GM19397 (cell line): ENCODE results near the gene WDR20.

Experiments used
- ATAC-seq: cut with Tn5 transposase; IDR thresholded peaks from one replicate; pipeline ENCODE4 v1.9.1; 2021; ENCODE audit warnings: mild to moderate bottlenecking, moderate library complexity; ENCODE audit not compliant: unreplicated experiment

WDR20 gene

DNA sequence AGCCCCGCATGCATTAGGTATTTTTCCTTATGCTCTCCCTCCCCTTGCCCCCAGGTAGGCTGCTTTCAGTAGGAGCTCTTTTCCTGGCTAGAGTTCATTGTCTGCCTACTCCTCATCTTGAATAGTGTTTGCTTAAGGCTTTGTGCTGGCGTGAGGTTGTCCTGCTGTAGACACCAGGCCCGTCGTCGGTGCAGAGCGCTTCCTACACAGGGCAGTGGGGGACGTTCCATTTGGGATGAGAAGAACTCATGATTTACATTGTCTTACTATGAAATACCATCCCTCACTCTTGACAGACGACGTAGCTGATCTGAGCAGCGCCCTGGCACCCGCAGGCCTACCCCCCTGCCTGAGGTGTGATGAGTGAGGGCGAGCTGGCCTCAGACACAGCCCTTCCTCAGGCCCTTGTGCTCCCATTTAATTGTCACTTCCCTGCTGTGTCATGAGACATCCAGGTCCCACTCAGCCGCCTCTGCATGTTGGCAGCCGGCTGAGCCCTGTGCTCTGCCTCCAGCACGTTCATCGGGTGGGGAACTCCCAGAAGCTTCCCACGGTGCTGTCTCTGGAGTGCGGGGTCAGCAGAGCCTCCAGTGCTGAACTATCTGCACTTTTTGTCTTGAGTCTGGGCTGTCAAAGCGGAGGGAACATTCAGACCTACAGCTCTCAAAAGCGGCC lies 76.0 kb downstream of the WDR20 start:
- ATAC-seq = no peak

DNA sequence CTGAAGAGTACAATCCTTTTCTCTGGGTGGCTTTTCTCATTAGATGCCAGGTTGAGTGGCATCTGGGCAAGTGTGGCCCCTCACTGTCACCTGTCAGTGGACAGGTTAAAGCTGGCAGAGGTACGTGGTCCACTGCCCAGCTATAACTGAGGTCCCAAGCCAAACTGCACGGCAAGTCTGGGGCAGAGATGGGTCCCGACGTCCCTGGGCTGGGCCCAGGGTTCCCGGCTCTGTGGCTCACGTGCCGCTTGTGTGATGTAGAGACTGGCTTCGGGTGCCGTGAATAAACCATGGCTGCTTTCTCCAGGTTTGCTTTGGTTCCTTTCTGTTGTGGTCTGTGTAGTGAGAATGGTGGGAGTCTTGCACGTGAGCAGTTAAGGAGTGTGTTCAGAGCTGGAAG lies 77.7 kb downstream of the WDR20 start:
- ATAC-seq = no peak

DNA sequence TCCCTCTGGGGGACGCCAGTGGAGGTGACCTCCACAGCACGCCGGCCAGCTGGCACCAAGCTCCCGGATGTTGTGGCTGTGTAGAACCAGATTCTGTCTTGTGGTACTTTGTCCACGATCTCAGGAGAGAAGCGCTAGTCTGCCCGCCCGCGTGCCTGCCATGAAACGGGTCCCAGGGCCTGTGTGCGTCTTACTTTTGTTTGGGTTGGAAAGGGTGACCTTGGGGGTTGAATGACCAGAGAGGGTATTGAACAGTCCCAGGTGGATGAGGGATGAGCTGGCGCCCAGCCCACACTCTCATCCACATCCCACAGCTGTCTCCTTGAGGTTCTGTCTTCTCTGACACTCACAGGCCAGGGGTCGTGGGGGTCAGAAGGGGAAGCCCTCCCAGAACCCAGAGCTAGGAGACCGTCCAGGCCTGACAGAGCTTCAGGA lies 78.3 kb downstream of the WDR20 start:
- no peak for ATAC-seq

DNA sequence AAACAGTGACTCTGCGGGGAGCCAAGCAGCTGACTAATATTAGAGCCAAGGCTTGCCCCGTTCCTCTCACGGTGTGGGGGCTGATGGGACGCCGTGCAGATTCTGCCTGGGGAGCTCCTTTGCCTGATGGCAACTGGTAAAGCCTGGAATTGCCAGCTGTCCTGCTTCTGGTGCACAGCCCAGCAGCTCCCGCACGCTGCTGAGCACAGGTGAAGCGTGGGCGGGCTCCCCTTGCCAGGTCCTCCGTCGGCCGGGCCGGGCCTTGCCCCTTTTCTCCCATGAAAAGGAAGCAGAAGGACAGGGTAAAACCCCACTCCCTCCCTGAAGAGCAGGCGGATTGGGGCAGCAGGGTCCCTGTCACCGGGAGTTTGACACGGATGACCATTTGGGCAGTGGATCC lies 79.0 kb downstream of the WDR20 start:
- no peak for ATAC-seq

DNA sequence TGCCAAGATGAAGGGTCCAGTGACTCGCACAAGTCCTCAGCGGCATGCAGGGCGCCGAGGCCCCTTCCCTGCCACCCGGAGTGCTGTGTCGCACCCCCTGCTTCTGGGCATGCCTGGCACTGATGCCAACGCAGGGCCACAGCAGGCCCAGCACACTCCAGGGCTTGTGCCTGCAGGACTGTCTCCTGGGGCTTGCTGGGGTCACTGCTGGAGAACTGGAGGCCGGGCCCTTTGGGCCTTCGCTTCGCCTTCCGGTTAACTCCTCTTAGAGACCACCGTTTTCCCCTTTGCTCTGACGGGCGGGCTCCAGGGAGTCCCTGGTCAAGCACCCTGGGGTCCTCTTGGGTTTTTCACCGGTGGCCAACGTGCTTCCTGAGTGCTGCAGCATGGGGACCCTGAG lies 79.6 kb downstream of the WDR20 start:
- ATAC-seq = no peak

DNA sequence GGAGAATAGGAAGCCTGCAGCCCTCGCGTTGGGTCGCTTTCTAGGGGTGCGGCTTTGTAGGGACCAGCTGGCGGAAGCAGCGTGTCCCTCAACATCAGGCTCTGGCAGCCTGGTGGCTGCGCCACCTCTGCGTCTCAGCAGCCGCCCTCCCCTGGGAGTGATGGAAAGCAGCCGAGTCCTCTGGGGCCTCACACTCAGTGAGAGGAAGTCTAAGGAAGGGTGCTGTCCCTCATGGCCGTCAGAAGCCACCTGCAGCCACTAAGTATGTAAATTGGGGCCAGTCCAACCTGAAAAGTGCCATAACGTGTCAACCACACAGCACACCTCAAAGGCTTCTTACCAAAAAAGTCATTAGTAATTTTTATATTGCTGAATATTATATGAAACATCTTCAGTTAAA lies 80.3 kb downstream of the WDR20 start:
- no peak for ATAC-seq

DNA sequence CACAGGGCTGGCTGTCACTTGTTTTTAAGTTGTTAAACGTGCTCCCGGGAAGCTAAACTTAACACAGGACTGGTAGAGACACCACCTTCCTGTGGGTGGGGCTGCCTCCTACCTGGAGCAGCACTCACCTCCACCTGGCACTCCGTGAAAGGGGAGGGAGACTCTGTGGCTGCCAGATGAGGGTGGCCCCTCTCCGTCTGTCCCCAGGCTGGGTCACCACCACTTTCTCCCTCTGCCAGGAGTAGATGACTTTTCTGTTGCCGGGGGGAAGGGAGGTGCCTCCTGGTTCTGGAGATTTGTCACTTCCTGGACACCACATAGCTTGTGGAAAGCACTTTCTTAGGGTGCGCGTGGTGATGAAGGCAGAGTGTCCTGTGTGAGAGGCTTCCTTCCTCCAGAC lies 81.3 kb downstream of the WDR20 start:
- ATAC-seq = no peak

DNA sequence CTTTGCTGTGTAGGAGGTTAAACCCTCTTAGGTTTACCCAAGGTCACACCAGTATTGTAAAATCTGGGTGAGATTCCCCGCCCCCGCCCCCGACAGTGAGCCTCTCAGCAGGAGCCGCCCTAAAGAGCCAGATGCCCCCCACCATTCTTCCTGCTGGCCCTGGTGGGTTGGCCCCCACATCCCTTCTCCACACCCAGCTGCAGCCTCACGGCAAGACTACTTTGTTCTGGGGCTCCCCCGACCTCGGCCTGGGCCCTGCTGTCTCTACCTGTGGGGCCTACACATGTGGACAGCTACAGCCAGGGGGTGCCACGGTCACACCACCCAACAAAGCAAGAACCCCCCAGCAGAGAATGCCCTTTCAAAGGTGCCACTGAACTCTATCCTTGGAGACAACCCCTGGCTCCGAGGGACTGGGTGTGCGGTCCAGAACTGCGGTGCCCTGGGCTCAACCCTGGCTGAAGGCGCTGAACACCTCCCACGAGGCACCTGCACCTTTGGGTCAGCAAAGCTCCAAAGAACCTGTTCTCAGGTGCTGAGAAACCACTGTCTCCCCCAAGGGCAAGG lies 82.4 kb downstream of the WDR20 start:
- no peak for ATAC-seq

DNA sequence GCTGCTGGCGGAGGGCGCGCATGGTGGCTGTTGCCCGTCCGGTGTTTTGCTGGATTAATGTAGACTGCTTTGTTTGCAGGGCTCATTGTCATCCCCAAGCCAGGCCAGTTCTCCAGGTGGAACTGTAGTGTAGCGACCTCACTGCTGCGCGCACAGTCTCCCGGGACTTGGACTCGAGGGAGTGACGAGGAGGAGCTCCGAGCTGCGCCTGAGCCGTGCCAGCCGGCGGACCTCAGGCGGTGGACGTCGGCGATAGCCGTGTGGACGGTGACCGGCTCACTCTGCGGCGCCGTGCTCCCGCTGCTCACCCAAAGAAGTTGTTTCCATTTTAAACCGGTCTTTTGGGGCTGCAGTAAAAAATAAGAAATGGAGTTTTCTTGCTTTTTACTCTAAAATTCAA lies 83.1 kb downstream of the WDR20 start:
- ATAC-seq = no peak

DNA sequence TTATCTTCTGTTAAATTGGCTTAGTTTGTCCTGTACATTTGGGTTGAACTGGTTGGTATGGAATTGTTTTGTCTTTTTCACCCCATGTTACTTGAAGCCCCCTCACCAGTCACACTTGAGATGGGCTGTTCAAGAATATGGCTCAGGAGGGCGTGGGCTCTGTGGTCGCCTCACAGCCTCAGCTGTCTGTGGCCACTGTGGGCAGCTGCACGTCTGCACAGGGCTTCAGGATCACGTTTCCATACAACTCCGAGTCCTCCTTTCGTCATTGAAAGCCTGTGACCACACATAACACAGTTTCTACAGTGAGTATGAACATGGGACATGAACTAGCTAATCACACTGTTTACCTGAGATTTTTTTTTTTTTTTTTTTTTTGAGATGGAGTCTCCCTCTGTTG lies 84.0 kb downstream of the WDR20 start:
- ATAC-seq = no peak

DNA sequence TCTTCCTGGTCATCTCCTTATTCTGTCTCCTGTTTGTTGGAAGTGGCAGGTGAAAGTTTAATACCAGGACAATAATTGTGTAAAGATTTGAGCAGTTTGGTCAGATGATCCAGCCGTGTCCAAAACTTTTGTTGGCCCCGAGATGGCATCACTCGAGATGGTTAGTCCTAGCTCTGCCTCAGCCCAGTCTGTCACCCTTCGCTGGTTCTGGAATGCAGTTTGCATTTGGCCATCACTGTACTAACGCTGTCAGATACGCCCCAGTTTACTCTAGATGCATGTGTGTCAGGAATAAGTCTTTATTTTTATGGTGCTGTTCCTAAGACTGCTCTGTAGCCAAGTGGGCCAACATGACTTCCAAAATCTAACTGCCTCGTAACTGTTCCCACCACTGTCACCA lies 85.7 kb downstream of the WDR20 start:
- no peak for ATAC-seq

DNA sequence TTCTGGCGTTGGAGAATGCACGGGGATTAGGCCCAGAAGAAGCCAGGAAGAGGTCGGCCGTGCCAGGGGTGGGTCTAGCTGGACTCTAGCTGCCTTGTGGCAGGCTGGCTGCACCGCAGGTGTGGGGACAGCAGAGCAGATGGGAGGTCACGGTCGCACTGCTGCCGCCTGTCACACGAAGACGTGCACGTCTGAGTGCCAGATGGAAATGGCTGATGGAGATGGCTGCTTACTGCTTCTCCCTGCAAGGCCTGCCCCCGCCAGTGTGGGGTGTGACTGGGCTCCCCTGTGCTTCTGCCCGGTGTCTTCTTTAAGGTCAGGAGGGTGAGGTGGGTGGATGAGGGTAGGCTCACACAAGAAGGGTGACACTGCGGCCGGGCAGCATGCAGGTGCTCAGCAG lies 86.2 kb downstream of the WDR20 start:
- no peak for ATAC-seq

DNA sequence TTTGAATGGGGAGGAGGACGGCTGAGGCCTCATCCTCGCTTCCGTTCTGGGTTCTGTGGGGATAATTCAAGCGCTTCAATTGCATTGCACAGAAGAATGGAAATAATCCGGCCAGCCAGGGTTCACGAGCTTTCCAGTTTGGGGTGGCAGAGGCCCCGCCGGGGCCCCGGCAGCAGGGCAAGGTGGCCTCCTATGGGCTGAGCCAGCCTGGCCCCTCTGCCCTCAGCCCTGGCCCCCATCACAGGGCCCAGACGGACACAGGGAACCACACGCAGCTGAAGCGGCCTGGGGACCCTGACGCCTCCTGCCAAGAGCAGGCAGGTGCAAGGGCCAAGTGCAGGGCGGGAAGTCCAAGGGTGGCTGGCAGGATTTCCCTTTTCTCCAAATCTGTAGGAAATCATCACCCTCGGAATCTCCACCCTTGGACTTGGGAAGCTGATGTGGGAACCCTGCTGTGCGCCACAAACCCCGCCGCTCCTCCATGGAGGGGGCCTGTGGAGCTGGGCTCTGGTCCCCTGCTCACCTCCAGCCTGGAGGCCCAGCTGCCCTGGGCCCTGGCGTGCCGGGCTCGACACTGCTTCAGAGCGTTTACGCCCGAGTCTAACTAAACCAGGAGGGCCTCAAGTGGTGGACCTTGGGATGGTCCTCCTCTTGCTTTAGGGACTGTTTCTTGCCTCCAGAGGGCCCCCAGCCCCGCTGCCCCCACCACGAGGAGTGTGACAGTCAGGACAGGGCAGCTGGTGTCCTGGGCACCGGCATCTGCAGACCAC lies 86.8 kb downstream of the WDR20 start:
- no peak for ATAC-seq

DNA sequence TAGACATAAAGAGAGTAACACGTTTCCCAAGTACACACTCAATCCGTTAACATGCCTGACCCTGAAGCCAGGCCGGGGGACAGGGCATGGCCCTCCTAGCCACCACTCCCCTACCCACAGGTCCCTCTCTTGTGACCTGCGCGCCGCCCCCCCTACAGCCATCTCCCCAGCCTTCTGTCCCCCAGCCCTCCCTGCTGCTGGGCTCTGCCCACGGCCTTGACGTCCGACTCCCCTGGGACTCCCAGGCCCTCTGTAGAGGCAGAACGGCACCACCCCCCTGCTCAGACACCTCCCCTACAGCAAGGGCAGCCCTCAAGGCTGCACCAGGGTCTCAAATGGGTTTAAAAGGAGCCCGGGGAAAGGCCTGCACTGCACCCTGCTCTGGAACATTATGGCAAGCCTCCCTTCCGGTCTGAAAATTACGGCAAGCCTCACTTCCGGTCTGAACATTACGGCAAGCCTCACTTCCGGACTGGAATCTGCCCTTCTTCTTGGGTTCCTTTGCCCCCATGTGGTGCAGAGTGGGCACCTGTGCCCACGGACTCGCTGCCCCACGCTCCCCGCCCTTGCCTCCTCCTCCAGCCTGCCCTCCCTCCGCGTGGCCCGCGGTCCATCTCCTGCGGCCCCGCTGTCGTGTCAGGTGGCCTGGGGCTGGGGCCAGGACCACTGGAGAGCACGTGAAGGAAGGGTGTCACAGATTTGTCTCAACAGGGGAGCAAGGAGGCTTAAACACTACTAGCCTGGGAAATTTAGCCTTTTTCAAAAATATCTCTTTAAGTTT lies 87.7 kb downstream of the WDR20 start:
- ATAC-seq = no peak

DNA sequence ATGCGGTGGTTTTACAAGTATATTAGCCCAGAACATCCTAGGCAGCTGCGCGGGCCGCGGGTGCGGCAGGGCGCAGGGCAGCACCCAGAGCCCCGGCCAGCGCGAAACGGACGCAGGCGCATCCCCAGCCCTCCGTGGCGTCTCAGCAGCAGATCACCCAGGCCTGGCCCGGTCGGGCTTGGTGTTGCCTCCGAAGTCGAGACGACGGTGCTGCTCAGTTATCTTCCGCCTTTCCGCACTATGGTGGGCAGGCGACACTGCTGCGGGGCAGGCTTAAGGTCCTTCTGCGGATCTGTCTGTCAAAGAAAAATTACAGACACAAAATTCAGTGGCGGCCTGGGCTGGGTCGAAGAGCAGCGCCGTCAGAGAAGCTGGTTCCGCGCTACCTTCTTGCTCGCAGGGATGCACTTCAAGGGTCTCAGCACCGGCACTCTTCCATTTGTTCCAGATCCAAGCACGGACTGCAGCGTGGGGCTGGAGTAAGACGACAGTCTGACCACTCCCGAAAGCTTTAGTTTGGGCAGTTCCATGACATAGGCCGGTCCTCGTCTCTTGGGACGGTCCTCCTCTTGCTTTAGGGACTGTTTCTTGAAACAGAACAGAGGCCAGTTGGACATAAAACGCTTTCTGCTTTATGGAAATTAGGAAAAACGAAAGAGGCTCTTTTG lies 89.5 kb downstream of the WDR20 start:
- no peak for ATAC-seq

DNA sequence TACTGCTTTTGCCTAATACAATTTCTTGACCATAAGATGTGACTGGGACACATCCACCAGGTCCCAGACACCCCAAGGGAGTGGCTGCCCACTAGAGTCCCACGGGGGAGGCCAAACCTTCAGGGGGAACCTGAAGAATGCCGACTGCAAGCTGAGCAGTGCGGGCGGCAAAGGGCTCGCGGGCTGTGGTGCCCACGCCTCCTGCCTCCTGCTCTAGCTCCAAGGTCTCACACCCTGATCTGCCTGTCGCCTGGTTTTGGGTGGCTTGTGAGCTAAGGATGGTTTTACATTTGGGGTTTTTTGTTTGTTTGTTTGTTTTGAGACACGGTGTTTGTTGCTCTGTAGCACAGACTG lies 90.0 kb downstream of the WDR20 start:
- no peak for ATAC-seq

DNA sequence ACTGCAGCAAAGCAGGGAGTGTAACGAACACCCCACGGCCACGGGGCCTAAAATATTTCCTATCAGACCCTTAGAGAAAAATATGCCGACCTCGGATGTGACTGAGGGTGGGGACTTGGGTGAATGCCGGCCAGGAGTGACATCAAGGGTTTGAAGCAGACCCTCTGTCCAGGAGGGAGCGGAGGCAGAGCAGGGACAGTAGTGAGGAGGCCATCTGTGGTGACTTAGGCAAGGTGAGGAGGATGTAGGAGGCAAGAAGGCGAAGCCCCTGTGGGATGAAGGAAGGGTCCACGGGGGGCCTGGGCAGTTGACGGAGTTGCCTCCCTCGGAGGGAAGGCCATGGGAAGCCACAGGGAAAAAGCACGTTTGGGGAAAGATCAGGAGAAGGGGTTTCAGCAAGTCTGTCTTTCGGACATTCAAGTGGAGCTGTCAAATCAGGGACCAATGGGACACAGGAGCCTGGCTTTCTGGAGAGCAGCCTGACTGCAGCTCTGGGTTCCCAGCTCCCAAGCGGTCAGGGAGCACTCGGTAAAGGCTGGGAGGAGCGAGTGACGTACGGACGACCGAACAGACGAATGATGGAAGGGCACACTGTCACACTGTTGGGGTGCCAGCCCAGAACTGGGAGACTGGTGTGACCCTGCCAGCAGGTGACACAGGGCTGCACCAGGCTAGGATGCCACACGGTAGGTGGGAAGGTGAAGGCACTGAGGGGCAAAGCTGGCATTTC lies 90.9 kb downstream of the WDR20 start:
- ATAC-seq = no peak

DNA sequence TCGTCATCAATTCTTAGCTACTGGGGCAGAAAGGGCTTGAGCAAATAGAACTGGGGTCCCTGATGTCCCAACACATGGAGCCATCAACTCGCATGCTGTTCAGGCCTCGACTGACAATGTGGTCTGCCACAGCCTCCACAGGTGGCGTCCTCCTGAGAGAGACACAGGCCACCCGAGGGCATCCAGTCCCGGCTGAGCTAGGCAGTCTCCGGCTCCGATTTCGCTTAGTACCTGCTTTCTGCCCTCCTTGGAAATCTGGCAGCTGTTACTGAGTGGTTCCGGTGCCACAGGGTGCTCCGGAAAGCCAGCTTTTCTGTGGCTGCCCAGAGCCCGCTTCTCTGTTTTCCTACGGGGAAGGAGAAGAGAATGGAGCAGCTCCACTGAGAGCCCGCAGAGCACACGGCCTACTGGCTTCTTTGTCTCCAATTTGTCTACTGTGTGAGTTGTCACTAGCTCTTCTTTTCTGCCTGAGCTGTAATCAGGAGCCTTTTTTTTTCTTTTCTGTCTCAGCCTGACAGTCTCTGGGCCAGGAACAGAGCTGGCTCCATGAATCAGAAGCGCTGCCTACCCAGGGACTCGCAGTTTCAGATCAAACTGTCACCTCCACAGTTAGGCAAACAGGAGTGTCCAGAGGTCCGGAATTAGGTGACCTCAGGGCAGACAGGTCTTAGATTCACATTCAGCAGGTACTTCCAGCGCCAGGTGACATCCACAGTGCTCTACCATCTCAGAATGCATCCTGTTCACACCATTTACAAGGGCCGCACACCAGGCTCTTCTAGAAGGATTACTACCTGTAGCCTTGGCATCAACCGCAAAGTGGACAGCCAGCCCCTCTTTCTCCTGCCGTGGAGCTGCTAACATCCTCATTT lies 92.0 kb downstream of the WDR20 start:
- ATAC-seq = no peak

DNA sequence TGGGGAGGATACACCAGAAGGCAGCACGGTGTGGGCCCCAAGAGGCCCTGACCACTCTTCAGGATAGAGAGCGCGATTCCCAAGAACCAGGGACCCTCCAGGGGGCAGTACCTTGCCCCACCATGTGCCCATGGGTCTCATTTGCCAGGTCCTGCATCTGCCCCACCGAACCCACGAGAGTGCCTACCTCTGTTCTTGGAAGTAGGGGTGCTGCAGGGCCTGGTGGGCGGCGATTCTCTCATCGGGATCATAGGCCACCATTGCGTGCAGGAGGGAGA lies 92.6 kb downstream of the WDR20 start:
- ATAC-seq = no peak

DNA sequence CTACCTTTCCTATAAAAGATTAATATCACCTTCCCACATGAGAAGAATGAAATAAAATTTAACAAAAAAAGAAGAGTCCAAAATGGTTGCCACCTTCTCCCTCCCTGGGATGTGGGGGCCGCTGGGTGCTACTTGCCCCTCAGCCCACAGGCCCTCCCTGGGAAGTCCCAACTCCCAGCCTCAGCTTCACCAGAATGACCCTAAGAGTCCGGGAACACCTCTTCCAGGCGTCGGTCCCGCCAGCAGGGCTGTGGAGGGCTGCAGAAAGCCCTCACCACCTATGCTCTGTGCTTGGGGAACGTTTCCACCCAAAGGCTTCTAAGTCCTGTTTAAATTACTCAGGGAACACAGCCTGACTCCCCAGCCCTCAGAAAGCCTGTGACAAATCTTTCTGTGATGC lies 93.4 kb downstream of the WDR20 start:
- no peak for ATAC-seq
